Glomerular endothelial cell (primary cell): ENCODE results near the gene ALG12. TPM values are rescaled to one million over a fixed set of nuclear protein-coding genes. Genes with fewer than 3 reads are reported as not detected.
"Not testable (repeated sequence)": the region's sequence is repeated elsewhere in the genome, so short reads cannot be mapped to it uniquely, and the experiment has no call there.

ENCODE experiments used
- DNase-seq: peaks from one replicate; pipeline ENCODE4 v3.0.0-alpha.2; 2011; ENCODE audit warnings: low read depth, low spot score; ENCODE audit errors: extremely low read depth
- total RNA-seq: library from RNA; depleted of rRNA; stranded (reverse); fragments of >200 nt; gene quantifications from 2 replicates; pipeline ENCODE4 v1.2.3, GENCODE V29; 2015

ALG12 gene
- total RNA-seq, 1 donor from 2014 or later = 14.5 TPM

- no peak for DNase-seq
These were observed 46.8 kb downstream of the ALG12 start for GRCh38 chr22:49871482-49871881.

- no peak for DNase-seq
These were observed 48.2 kb downstream of the ALG12 start for GRCh38 chr22:49869845-49870712.

DNA sequence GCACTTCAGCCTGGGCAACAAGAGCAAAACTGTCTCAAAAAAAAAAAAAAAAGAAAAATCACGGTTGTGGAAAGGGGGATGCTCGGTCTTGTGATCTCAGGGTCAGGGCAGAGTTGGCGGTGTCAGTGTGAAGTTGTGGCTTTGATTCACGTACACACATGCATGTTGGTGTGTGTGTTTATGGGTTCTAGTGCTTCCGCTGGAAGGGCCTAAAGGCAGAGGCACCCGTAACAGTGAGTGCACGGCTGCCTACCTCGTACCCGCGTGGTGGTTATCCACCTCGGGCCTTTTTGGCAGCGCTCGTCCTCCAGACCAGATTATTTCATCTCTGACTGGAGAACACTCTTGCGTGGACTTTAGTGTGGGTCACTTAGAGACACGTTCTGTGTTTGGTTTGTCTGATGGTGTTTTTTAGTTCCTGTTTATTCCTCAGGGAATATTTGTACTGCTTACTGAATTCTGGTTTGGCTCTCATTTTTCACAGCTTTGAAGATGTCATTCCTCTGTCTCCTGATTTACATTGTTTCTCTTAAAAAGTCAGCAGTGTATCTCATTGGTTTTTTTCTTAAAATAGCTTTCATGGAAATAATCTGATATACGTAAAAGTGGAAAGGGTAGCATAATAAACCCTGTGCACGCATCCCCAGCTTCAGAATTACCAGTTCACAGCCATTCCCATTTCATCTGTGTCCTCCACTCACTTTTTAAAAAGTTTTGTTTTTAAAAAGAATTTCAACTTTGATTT lies 49.0 kb downstream of the ALG12 start:
- no peak for DNase-seq

GRCh38 chr22:49867303-49868265 lies 50.7 kb downstream of the ALG12 start:
- no peak for DNase-seq

DNA sequence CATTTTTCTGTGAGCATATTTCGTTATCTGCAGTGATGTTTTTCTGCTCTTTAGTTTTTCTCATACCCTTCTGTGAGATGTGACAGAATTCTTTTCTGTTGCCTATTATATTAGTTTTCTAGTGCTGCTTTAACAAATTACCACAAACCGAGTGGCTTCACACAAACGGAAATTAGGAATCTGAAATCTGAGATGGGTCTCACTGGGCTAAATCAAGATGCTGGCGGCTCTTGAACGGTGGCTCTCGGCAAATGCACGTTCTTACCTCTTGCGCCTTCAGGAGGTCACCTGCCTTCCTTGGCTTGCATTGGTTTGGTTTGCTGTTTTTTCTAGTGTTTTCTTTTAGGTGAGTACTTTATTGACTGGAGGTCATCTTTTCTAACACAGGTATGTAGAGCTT lies 51.6 kb downstream of the ALG12 start:
- no peak for DNase-seq

DNA sequence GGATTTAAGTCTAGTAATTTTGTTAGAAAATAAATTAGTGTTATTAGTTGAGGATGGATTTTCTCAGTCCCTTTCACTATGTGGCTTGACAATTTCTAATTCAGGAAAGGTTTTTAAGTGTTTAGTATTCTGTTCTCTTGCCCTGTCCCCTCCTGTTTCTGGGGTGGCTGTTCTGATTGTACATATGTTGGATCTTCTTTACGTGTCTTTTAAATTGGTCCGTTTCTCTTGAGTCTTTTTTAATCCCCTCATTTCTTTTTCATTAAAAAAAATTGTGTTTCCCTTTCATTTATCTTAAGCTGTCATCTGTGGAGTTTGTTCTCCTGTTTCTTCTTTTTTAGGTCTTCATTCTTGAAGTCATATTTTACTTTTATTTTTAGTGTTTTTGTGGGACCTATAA lies 52.1 kb downstream of the ALG12 start:
- no peak for DNase-seq

DNA sequence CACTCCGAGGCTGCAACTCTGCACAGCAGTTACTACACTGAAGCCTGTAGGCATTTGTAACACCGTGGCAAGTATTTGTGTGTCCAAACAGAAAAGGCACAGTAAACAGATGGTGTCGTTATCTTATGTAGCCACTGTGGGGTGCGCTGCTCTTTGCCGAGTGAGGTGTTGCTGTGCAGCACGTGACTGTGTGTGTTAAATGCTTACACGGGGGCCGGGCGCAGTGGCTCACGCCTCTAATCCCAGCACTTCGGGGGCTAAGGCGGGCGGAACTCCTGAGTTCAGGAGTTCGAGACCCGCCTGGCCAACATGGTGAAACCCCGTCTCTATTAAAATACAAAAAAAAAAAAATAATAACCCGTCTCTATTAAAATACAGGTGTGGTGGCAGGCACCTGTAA lies 53.1 kb downstream of the ALG12 start:
- DNase-seq = no peak

DNA sequence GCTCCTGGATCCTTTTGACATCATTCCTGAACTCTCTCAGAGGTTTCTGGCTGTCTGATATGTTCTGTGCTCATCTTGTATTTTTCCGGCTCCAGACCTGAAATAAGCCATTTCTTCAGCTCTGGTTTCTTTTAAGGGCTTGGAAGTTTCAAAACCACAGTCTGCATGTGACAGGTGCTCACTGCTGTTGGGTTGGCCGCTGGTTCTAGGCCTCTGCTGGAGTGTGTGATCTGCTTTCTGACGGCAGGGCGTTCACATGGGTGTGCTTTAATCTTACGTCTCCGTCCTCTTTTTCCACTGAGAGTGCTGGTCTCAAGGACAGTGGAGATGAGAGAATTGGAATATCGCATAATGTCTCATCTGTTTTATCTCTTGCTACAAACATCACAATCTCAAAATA lies 54.3 kb downstream of the ALG12 start:
- no peak for DNase-seq

DNA sequence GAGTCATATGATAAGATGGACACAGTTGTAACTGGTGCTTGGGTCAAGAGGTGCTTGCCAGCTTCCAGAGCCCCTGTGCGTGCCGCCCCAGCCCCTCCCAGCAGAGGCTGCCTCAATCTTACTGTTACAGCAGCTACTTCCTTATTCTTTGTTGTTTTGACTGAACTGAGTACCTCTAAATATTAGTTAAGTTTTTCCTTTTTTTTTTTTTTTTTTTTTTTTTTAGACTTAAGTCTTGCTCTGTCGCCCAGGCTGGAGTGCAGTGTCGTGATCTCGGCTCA lies 55.8 kb downstream of the ALG12 start:
- no peak for DNase-seq

DNA sequence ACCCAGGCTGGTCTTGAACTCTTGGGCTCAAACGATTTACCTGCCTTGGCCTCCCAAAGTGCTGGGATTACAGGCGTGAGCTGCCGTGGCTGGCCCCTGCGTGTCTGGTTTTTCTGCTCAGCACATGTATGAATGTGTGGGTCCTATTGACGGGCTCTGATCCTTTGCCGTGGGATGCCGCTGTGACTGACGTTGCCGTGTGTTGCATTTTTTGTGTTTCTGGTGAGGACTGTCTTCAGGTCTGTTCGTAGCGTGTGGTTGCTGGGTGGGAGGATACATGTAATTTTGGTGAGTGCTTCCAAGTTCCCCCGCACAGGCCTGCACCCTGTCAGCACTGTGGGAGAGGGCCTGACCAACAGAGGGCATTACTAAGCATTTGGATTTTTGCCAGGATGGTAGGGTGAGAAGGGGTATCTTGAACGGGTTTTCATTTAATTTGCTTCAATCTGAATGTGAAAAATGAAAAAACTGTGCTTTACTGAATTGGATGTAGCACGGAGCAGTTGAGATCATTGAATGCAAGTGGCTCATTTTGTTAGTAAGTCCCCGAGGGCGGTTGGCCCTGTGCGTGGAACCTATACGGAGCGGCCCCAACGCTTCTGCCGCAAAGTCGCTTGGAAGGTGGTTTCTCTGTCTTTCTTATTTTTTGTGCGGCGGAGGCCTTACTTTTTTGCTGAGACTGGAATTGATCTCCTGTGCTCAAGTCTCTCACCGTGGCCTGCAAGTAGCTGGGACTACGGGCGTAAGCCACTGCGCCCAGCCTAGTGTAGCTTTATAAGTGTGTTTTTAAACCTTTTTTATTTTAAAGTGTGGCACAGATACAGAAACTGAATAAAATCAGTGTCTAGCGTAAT lies 56.4 kb downstream of the ALG12 start:
- no peak for DNase-seq

GRCh38 chr22:49858827-49859226 lies 59.4 kb downstream of the ALG12 start:
- no peak for DNase-seq

DNA sequence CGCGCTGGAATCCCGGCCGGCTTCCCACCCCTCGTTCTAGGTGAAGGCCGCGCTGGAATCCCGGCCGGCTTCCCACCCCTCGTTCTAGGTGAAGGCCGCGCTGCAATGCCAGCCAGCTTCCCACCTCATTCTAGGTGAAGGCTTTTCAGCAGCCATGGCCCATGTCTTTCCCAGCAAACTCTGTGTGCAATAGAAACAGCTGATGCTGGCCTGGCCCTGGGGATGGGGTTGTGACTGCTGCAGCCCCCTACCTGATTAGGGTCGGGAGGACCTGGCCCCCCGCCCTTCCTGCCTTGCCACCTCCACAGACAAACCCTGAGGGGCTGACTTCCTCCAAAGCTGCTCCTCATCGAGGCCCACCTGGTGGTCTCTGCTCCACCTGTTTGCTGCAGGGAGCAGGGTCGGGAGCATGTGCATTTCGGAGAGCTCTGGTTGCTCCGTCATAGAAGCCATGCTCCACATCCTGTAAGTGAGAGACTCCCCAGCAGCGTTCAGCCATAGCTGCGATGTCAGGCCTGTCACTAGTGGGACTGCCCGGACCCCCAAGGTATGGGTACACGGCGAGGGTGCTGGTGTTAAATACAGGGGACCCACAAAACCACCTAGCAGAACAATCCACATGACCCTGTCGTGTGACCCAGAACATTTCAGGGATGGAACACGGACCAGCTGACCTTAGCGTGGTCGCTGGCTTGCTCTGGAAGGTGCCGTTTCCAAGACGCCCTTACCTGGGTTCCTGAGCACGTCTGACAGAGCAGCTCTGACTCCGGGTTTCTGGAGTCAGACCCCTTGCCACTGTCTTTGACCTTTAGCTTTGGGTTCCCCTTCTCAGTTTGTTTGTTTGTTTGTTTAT lies 61.2 kb downstream of the ALG12 start:
- DNase-seq = no peak

DNA sequence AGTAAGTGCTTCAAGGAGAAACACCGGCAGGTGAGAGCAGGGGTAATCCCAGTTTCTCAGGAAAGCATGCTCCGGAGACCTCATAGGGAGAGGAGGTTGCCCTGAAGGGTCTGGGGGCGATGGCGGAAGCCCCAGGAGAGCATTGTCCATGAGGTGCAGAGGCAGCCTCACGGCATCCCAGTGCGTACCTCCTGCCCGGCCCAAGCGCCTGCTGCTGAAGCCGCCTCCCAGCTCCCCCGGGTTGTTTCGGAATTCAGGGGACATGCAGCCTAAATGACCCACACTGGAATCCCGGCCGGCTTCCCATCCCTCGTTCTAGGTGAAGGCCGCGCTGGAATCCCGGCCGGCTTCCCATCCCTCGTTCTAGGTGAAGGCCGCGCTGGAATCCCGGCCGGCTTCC lies 61.9 kb downstream of the ALG12 start:
- no peak for DNase-seq

GRCh38 chr22:49855251-49855911 lies 62.9 kb downstream of the ALG12 start:
- no peak for DNase-seq

DNA sequence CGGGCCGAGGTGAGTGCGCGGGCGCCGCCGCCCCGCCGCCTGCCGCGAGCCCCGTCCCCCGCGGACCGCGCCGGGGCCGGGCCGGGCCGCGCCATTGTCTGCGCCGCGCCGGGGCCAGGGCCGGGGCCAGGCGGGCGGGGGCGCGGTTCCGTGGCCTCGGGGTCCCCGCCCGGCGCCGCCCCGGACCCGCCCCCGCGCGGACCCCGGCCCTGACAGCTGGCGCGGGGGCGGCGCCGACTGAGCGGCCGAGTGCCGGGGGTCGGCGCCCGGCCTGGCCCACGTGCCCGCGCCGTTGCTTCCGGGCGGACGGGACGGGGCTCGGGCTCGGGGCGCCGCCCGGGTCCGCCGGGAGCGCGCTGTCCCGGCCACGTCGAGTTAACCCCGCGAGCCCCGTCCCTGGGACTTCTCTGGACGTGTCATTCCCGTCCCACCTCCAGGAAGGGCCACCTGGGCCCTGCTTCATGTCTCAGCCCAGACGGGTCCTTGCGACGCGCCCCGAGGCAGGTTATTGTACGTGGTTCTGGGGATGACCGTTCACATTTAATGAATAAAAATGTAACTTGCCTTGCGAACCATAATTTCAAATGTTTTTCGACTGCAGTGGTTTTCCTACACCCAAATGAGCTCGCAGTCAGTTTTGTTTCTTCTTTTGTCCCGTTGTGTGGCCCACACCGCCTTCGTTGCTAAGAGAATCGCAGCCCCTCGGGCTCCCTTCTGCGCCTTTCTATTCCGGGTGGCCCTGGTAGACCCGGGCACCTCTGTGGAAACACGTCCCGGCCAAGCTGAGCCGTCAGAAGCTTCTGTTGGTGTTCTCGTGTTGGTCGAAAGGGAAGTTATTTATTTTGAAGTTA lies 64.0 kb downstream of the ALG12 start:
- no peak for DNase-seq

- DNase-seq = peak; percentile 37
These were observed 65.0 kb downstream of the ALG12 start, which contains the start of gene ZBED4 for GRCh38 chr22:49852898-49853894. Gene ZBED4, plus strand, starts transcription at chr22:49853844. Its CDS starts 29,819 bp downstream, at chr22:49883663.

GRCh38 chr22:49852568-49852897 lies 65.7 kb downstream of the ALG12 start:
- DNase-seq = not testable (repeated sequence)
